Gastrocnemius medialis (tissue), 4 donors: Measurements from ENCODE around the gene MYL7.

Source experiments
- POLR2A ChIP-seq, 2 donors: fragments of 450-650 bp; IDR thresholded peaks; one replicate each; pipeline ENCODE4 v1.6.1; 2017; ENCODE audit warnings: antibody characterized with exemption in 2 of 2, mild to moderate bottlenecking in 2 of 2, moderate library complexity in 2 of 2
- TF ChIP-seq, protein P1 (sequence below), 5 experiments: fragments of 450-650 bp in 3 of 5; fragments of 200-600 bp in 2 of 5; sonication (generic) in 2 of 5; IDR thresholded peaks in 4 of 5; conservative IDR thresholded peaks in 1 of 5; 1 replicate in 4 of 5; 2 replicates in 1 of 5; pipeline ENCODE4 v1.5.1; 2016 to 2019; ENCODE audit warnings: antibody characterized with exemption in 5 of 5, mild to moderate bottlenecking in 3 of 5, moderate library complexity in 3 of 5

DNA sequence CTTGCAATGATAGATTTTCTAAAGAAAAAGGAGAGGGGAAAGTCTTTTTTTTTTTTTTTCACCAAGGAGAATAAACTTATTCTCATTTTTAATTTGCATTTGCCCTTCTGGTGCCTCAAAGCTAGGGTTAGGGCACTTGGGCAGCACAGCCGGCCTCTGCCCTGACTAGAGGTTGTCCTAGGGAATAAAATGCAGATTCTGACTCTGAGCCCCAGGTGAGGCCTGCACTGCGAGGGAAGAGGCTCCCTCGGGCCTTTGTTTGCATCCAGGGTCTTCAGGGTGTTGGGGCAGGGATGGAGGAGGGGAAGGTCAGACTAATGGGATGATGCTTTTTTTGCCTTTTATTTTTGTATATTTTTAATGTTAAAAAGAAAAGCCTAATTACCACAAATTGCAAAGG, 7.8 kb downstream of the MYL7 start:
- TF ChIP-seq, protein P1, sequence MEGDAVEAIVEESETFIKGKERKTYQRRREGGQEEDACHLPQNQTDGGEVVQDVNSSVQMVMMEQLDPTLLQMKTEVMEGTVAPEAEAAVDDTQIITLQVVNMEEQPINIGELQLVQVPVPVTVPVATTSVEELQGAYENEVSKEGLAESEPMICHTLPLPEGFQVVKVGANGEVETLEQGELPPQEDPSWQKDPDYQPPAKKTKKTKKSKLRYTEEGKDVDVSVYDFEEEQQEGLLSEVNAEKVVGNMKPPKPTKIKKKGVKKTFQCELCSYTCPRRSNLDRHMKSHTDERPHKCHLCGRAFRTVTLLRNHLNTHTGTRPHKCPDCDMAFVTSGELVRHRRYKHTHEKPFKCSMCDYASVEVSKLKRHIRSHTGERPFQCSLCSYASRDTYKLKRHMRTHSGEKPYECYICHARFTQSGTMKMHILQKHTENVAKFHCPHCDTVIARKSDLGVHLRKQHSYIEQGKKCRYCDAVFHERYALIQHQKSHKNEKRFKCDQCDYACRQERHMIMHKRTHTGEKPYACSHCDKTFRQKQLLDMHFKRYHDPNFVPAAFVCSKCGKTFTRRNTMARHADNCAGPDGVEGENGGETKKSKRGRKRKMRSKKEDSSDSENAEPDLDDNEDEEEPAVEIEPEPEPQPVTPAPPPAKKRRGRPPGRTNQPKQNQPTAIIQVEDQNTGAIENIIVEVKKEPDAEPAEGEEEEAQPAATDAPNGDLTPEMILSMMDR (IDR thresholded peaks at IDR 0.05 in 4 of 5, conservative IDR thresholded peaks at IDR 0.05 in 1 of 5) = no peak
- TF ChIP-seq POLR2A (IDR thresholded peaks at IDR 0.05) = no peak
